NB4 (cell line): ENCODE data around the gene TPRA1.
A peak's percentile ranks its signal among the peaks of the same experiment; 100 is the strongest.

Experiments used
- DNase-seq: peaks from one replicate; pipeline ENCODE4 v3.0.0; 2010; ENCODE audit warnings: low read depth
- H3K4me3 ChIP-seq: one replicate; pipeline ENCODE4 v1.5.1; 2011; ENCODE audit warnings: mild to moderate bottlenecking, low read depth, low read length, moderate library complexity
- MYC ChIP-seq: IDR thresholded peaks from 2 replicates; pipeline ENCODE4 v1.6.1; 2011; ENCODE audit warnings: low read depth, low read length
- POLR2A ChIP-seq: IDR thresholded peaks from 2 replicates; pipeline ENCODE4 v1.6.1; 2011; ENCODE audit warnings: mild to moderate bottlenecking; ENCODE audit not compliant: insufficient read length; ENCODE audit errors: extremely low read depth
- TF ChIP-seq, protein P1 (sequence below): IDR thresholded peaks from one replicate; pipeline ENCODE4 v1.5.1; 2012; ENCODE audit warnings: low read depth, low read length
- TF ChIP-seq, protein P2 (sequence below): IDR thresholded peaks from 2 replicates; pipeline ENCODE4 v1.6.1; 2011; ENCODE audit warnings: low read depth, low read length

The TPRA1 gene

DNA sequence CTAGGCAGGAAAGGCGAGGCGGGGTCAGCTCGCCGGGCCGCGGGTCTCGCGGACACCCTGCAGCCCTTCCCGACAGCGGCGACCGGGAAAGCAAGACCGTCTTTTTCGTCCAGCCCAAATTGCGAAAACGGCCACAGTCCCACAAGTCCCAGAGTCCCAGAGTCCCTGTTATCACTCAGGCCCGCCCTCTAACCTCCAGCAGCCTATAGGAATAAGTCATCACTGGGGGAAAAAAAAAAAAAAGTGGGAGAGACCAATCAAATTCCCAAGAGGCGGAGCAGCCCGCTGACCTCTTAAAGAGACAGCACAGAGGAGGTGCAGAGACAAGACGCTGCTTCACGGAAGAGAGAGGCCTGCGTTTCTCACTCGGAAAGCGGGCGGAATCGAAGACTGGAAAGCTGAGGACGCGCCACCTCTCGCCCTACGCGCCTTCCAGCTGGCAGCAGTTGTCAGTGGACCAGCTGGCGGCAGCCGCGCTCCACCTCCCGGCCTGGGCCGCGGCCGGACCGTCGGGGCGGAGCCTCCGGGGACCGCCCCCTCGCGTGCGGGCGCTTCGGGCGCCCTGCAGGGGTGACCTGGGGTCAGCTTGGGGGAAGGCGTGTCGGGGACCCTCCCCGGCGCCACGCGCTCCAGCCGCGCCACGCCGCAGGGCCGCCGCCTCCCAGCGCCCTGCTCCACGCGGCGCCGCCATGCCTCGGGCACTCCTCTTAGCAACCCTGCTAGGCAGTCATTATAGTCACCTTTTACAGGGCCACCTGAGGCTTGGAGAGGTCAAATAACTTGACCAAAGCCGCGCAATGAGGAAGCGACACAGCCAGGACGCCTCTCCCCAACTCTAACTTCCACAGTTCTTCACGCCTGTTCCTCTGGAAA, at the start of gene TPRA1:
Gene TPRA1, minus strand, starts transcription at position 141 of the 873 bp plus-strand sequence. CDS start 10,587 bp downstream, outside the sequence.
- H3K4me3 ChIP-seq: peak within 1 kb of the TSS; percentile 80
- DNase-seq: peak; percentile 98
- TF ChIP-seq MYC (peak; percentile 98), POLR2A (peak; percentile 52)
- TF ChIP-seq, protein P1, sequence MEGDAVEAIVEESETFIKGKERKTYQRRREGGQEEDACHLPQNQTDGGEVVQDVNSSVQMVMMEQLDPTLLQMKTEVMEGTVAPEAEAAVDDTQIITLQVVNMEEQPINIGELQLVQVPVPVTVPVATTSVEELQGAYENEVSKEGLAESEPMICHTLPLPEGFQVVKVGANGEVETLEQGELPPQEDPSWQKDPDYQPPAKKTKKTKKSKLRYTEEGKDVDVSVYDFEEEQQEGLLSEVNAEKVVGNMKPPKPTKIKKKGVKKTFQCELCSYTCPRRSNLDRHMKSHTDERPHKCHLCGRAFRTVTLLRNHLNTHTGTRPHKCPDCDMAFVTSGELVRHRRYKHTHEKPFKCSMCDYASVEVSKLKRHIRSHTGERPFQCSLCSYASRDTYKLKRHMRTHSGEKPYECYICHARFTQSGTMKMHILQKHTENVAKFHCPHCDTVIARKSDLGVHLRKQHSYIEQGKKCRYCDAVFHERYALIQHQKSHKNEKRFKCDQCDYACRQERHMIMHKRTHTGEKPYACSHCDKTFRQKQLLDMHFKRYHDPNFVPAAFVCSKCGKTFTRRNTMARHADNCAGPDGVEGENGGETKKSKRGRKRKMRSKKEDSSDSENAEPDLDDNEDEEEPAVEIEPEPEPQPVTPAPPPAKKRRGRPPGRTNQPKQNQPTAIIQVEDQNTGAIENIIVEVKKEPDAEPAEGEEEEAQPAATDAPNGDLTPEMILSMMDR: peak; percentile 14
- TF ChIP-seq, protein P2, sequence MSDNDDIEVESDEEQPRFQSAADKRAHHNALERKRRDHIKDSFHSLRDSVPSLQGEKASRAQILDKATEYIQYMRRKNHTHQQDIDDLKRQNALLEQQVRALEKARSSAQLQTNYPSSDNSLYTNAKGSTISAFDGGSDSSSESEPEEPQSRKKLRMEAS: peak; percentile 92

DNA sequence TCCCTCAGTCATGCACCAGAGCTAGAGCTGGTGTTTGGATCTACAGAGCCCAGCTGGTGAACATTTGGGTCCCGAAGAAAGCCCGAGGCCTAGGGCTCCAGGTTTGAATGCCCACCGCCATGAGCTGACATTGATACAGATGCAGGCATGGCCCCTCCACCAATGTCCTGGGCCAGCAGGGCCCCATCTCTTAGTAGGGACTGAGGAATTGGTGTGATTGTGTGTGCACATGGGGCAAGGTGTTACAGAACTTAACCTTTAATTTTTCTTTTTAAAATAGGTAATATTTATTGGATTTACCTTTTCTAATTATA, 49.5 kb upstream of the TPRA1 start:
- DNase-seq: no peak
- TF ChIP-seq, protein P1: no peak
- TF ChIP-seq POLR2A: no peak
- TF ChIP-seq, protein P2: no peak
- no peak for TF ChIP-seq MYC
- H3K4me3 ChIP-seq: no peak overlapping the region

DNA sequence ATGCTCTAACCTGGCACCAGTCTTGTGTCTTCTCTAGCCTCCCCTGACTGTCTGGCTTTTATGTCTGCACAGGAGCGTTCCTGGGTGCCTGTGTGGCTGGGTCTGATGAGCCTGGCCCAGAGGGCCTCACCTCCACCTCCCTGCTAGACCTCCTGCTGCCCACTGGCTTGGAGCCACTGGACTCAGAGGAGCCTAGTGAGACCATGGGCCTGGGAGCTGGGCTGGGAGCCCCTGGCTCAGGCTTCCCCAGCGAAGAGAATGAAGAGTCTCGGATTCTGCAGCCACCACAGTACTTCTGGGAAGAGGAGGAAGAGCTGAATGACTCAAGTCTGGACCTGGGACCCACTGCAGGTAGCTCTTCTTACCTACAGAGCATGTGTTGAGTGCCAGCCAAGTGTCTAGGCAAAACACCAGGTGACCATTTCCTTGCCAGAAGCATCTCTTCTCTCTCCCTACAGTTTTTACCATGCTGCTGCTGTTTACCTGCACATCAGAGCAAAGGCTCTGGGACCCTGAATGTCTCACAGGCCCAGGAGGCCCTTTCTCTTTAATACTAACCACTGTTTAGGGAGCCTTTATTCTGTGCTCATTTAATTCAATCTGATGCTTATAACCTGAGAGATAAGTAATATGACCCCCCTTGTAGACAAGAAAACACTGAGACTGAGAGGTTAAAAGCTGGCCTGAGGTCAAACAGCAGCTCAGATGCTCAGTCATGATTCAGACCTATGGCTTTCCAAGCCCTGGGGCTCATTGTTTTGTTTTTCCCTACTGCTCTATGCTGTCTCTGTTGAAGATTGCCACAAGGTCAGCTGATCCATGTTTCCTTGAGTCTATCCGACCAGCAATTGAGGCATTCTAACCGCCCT, 48.9 kb upstream of the TPRA1 start:
- DNase-seq: no peak
- no peak overlapping the region for H3K4me3 ChIP-seq
- no peak for TF ChIP-seq POLR2A
- TF ChIP-seq, protein P1: no peak
- TF ChIP-seq MYC: no peak
- TF ChIP-seq, protein P2: no peak

DNA sequence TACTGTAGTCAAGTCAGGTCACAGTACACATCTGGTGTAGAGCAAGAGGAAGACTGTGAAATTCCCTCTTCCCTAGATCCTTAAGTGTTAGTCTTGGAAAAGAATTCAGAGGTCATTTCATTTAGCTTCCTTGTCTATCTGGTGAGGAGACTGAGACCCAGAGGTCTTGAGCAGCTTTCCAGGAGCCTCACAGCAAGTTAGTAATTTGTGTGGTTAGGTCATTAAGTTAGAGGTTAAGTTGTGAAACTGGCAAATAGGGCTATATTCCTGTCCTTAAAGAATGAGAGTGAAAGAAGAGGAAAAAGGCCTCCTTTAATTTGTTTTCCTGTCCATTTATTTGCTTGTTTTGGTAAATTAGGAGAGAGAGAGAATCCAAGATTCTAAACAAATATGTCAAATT, 47.4 kb upstream of the TPRA1 start:
- peak; percentile 44 for DNase-seq
- TF ChIP-seq MYC (no peak), POLR2A (no peak)
- TF ChIP-seq, protein P1: no peak
- TF ChIP-seq, protein P2: no peak
- no peak overlapping the region for H3K4me3 ChIP-seq

DNA sequence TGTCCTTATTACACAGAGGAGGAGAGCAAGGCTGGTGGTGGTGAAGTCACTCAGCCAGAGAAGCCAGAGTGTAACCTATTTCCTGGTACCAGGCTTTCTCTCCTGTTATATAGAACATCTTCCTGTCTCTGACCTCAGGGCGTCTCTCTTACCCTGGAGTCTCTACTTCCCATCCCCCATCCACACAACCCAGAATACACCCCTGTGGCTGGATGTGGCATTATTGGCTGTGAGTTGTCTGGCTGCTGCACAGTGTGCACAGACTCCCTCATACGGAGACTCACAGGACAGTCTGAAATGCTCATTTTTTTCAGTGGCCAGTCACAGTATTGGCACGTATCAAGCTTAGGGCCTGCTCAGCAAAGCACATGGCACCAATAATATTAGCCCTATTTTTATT, 47.0 kb upstream of the TPRA1 start:
- DNase-seq: peak; percentile 65
- no peak overlapping the region for H3K4me3 ChIP-seq
- TF ChIP-seq POLR2A (no peak), MYC (no peak)
- TF ChIP-seq, protein P2: no peak
- TF ChIP-seq, protein P1: no peak
